Measurements from ENCODE around the gene BANP.

BANP gene

GRCh38 chr16:88060524-88061219 lies 109.4 kb downstream of the BANP start:
- DNase-seq (ENCODE audit: insufficient read length, low spot score) (no peak), FAIRE-seq (no peak)
- TF ChIP-seq POLR2A (IDR thresholded peaks at IDR 0.05; ENCODE audit: low read depth, low read length): no peak

- TF ChIP-seq POLR2A (IDR thresholded peaks at IDR 0.05; ENCODE audit: low read depth, low read length): no peak
- no peak for FAIRE-seq
- no peak for DNase-seq (ENCODE audit: insufficient read length, low spot score)
These were observed 110.3 kb downstream of the BANP start for GRCh38 chr16:88061346-88062110.

- TF ChIP-seq POLR2A (IDR thresholded peaks at IDR 0.05; ENCODE audit: low read depth, low read length): no peak
- DNase-seq (ENCODE audit: insufficient read length, low spot score): no peak
- no peak for FAIRE-seq
These were observed 111.3 kb downstream of the BANP start for GRCh38 chr16:88062341-88063210.

- no peak for DNase-seq (ENCODE audit: insufficient read length, low spot score)
- FAIRE-seq: no peak
- no peak for TF ChIP-seq POLR2A (IDR thresholded peaks at IDR 0.05; ENCODE audit: low read depth, low read length)
These were observed 112.1 kb downstream of the BANP start for GRCh38 chr16:88063211-88063773.

DNA sequence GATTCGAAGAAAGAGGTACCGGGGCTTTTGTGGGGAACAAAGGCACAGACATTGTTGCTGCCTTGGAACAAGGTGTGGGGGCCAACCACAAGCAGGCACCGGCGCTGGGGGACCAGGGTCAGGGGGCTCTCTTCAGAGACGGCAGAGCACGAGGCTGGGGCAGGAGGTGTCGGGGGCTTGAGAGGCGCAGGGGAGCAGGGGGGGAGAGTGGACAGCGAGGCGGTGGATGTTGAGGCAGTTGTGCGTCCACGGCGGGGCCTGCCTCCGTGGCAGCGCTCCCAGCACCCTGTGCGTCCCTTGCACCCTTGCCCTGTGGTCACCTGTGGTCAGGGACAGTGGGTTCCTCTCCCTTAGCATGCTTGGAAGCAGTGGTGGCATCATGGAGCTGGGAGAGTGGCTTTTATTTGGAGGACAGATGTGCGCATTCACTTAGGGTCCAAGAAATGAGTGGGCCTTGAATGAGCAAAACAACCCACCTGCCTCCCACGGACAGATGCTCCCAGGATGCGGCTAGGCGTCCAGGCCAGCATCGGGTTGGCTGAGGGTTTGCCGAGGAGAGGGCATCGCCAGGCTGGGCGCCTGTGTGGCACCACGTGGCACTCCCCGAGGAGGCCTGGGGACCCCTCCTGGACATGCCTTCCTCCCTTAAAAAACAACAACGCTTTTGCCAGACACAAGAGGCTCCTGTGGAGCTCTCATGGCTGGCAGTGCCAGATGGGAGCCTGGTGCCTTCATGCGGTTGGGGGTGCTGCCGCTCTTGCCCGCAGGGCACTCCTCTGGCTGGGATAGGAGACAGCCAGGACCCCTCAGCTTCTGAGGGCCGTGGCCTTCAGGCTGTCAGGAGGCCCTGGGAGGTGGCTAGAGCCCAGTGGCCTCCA lies 113.0 kb downstream of the BANP start:
- DNase-seq (ENCODE audit: insufficient read length, low spot score) (no peak), FAIRE-seq (no peak)
- TF ChIP-seq POLR2A (IDR thresholded peaks at IDR 0.05; ENCODE audit: low read depth, low read length): no peak

- DNase-seq (ENCODE audit: insufficient read length, low spot score) (no peak), FAIRE-seq (no peak)
- TF ChIP-seq POLR2A (IDR thresholded peaks at IDR 0.05; ENCODE audit: low read depth, low read length): no peak
These were observed 113.9 kb downstream of the BANP start for GRCh38 chr16:88064889-88065746.

GRCh38 chr16:88065747-88066142 lies 114.5 kb downstream of the BANP start:
- DNase-seq (ENCODE audit: insufficient read length, low spot score) (no peak), FAIRE-seq (no peak)

GRCh38 chr16:88066234-88066633 lies 115.0 kb downstream of the BANP start:
- TF ChIP-seq POLR2A (IDR thresholded peaks at IDR 0.05; ENCODE audit: low read depth, low read length): no peak
- FAIRE-seq (no peak), DNase-seq (ENCODE audit: insufficient read length, low spot score) (no peak)

More at GRCh38 chr16:88065747-88066142, 114.5 kb downstream of the BANP start:
- no peak for TF ChIP-seq POLR2A (IDR thresholded peaks at IDR 0.05; ENCODE audit: low read depth, low read length)

GRCh38 chr16:88066680-88067529 lies 115.7 kb downstream of the BANP start:
- DNase-seq (ENCODE audit: insufficient read length, low spot score) (no peak), FAIRE-seq (no peak)
- TF ChIP-seq POLR2A (IDR thresholded peaks at IDR 0.05; ENCODE audit: low read depth, low read length): no peak

DNA sequence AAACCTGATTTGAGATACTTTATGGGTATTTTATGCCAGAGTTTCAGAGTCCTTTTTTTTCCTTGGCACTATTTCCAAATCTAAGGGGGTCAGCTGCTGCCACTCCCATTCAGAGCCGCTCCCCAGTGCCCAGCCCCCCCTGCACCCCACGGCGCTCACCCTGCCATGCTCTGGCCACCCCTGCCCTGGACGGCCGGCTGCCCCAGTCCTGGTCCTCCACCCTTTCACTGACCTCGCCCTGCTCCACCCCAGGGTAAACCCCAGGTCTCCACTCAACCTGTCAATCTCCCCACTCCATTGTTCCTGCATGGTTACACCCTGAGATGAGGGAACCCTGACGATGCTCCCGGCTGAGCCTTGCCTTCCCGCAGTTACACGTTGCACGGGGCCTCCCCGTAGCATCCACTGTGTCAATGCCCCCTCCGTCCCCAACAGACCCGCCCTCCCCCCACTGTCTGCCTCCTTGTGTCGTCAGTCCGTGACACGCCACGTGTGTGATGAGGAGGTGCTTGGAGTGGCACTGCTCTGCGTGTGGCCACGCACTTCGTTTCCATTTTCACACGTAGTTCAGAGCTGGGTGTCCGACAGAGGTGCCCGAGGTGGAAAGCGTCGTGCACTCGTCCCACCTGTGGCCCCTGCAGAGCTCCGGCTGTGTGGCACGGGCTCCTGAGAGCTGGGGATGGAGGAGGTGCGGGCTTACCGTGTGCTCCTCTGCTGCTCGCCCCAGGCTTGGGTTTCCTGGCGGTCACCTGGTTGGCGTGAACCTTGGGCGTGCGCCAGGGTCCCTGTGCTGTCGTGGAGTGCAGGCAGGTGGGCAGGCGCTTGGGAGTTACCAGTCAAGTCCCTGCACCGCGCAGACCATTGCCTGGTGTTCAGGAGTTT lies 116.5 kb downstream of the BANP start:
- DNase-seq (ENCODE audit: insufficient read length, low spot score) (no peak), FAIRE-seq (no peak)
- no peak for TF ChIP-seq POLR2A (IDR thresholded peaks at IDR 0.05; ENCODE audit: low read depth, low read length)
